MCF 10A (cell line): ENCODE measurements around the gene BNIPL. TPM values are rescaled to one million over a fixed set of nuclear protein-coding genes. Genes with fewer than 3 reads are reported as not detected.
A peak's percentile ranks its signal among the peaks of the same experiment; 100 is the strongest.

Source experiments
- BruUV-seq: library from RNA; stranded (reverse); fragments of 400-500 nt; replicated peaks from 2 replicates; lab custom pipeline; 2021; lab: Mats Ljungman, UMichigan
- CTCF ChIA-PET: fragments of 300-600 bp; sonication (Branson Sonifier 250); formaldehyde crosslinking; extraction: SDS; loops from one replicate; lab custom pipeline; 2021; ENCODE audit warnings: antibody characterized with exemption, inconsistent platforms; lab: Yijun Ruan, JAX
- POLR2A ChIA-PET: fragments of 300-600, 350-650 bp; sonication (Branson Sonifier 250); formaldehyde crosslinking; extraction: SDS; loops from one replicate; lab custom pipeline; 2020; ENCODE audit warnings: antibody characterized with exemption, inconsistent platforms; lab: Yijun Ruan, JAX
- DNase-seq: peaks from one replicate; pipeline ENCODE4 v3.0.0-alpha.2; 2018; ENCODE audit not compliant: unreplicated experiment
- H3K27ac Mint-ChIP-seq: one replicate; pipeline ENCODE4 v1.8.0; 2022; ENCODE audit warnings: mild to moderate bottlenecking, low read depth, mixed read lengths; ENCODE audit not compliant: unreplicated experiment
- H3K27me3 Mint-ChIP-seq: one replicate; pipeline ENCODE4 v1.8.0; 2022; ENCODE audit warnings: mixed read lengths; ENCODE audit not compliant: insufficient read depth, unreplicated experiment
- H3K36me3 Mint-ChIP-seq: one replicate; pipeline ENCODE4 v1.8.0; 2022; ENCODE audit warnings: mild to moderate bottlenecking, moderate library complexity, mixed read lengths; ENCODE audit not compliant: insufficient read depth, unreplicated experiment
- H3K4me1 Mint-ChIP-seq: one replicate; pipeline ENCODE4 v1.8.0; 2022; ENCODE audit warnings: mixed read lengths; ENCODE audit not compliant: insufficient read depth, unreplicated experiment
- H3K4me3 Mint-ChIP-seq: one replicate; pipeline ENCODE4 v1.8.0; 2022; ENCODE audit warnings: mild to moderate bottlenecking, moderate library complexity, mixed read lengths; ENCODE audit not compliant: unreplicated experiment
- H3K9me3 Mint-ChIP-seq: one replicate; pipeline ENCODE4 v1.8.0; 2022; ENCODE audit warnings: mixed read lengths; ENCODE audit not compliant: unreplicated experiment
- CTCF ChIP-seq: fragments of 200-600 bp; IDR thresholded peaks from one replicate; pipeline ENCODE4 v1.8.0; 2022; ENCODE audit warnings: antibody characterized with exemption, mild to moderate bottlenecking; ENCODE audit not compliant: unreplicated experiment
- intact Hi-C: fragments of 100-400 bp; cut with micrococcal nuclease; formaldehyde crosslinking; loops from 2 replicates; pipeline ENCODE4 v1.14.1; 2022
- total RNA-seq: library from RNA; stranded (reverse); gene quantifications from 2 replicates; pipeline ENCODE4 v1.2.3, GENCODE V29; 2022

BNIPL gene
- total RNA-seq, 1 experiment from 2014 or later = 1.2 TPM

- no peaks in the 10 kb centered on the region for H3K27me3 Mint-ChIP-seq
- no peak overlapping the region for H3K27ac Mint-ChIP-seq
- H3K9me3 Mint-ChIP-seq = no peaks in the 10 kb centered on the region
- TF ChIP-seq CTCF = no peak
- no peak overlapping the region for H3K4me3 Mint-ChIP-seq
- no TSS peak for BruUV-seq
- H3K36me3 Mint-ChIP-seq = peaks cover 13% of the 10 kb centered on the region
- peaks cover 5% of the 10 kb centered on the region for H3K4me1 Mint-ChIP-seq
- ChIA-PET POLR2A (interaction anchor here (0.6 to 9.7 kb wide), 3 partner anchors 16 to 80 kb away, joined by 3 to 90 read pairs (median 3); partner anchors contain the start of genes CDC42SE1 and MLLT11), CTCF (interaction anchor here (0.6 to 4.4 kb wide), 7 partner anchors 11 to 133 kb away, joined by 3 to 22 read pairs (median 3); partner anchors contain the start of gene TMOD4)
- intact Hi-C loops = no loop called here
- DNase-seq = no peak
Observed at GRCh38 chr1:151043163-151043562, 6.8 kb downstream of the BNIPL start.

GRCh38 chr1:151047591-151047924 lies 11.2 kb downstream of the BNIPL start, which contains the start of gene C1orf56:
C1orf56 (plus strand) TSS chr1:151047751; CDS start chr1:151047848, 97 bp downstream.
- no peak for TF ChIP-seq CTCF
- no peaks in the 10 kb centered on the region for H3K9me3 Mint-ChIP-seq
- peaks cover 21% of the 10 kb centered on the region for H3K4me1 Mint-ChIP-seq
- BruUV-seq = no TSS peak
- intact Hi-C loops = no loop called here
- no peaks in the 10 kb centered on the region for H3K27me3 Mint-ChIP-seq
- peak; percentile 61 for DNase-seq
- peak within 1 kb of the TSS; percentile 85 for H3K4me3 Mint-ChIP-seq
- H3K36me3 Mint-ChIP-seq = peaks cover 30% of the 10 kb centered on the region
- CTCF ChIA-PET = interaction anchor here (0.6 to 2.5 kb wide), 12 partner anchors 8 to 123 kb away, joined by 3 to 17 read pairs (median 4); no protein-coding TSS in a partner anchor
- peak within 1 kb of the TSS; percentile 79 for H3K27ac Mint-ChIP-seq
- POLR2A ChIA-PET = interaction anchor here (0.6 to 9.7 kb wide), 18 partner anchors 9 to 813 kb away, joined by 3 to 90 read pairs (median 4); partner anchors contain the start of genes CDC42SE1, LYSMD1, MINDY1 and MLLT11

DNA sequence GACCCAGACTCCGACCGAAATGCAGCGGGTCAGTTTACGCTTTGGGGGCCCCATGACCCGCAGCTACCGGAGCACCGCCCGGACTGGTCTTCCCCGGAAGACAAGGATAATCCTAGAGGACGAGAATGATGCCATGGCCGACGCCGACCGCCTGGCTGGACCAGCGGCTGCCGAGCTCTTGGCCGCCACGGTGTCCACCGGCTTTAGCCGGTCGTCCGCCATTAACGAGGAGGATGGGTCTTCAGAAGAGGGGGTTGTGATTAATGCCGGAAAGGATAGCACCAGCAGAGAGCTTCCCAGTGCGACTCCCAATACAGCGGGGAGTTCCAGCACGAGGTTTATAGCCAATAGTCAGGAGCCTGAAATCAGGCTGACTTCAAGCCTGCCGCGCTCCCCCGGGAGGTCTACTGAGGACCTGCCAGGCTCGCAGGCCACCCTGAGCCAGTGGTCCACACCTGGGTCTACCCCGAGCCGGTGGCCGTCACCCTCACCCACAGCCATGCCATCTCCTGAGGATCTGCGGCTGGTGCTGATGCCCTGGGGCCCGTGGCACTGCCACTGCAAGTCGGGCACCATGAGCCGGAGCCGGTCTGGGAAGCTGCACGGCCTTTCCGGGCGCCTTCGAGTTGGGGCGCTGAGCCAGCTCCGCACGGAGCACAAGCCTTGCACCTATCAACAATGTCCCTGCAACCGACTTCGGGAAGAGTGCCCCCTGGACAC lies 11.7 kb downstream of the BNIPL start:
- Mint-ChIP-seq H3K27ac (peak overlapping the region; percentile 79), H3K36me3 (peaks cover 35% of the 10 kb centered on the region), H3K27me3 (no peaks in the 10 kb centered on the region), H3K4me3 (peak overlapping the region; percentile 85), H3K4me1 (peaks cover 21% of the 10 kb centered on the region), H3K9me3 (no peaks in the 10 kb centered on the region)
- TSS peak; percentile 70 for BruUV-seq
- intact Hi-C loops = no loop called here
- DNase-seq = peak; percentile 79
- POLR2A ChIA-PET = interaction anchor here (0.6 to 9.7 kb wide), 17 partner anchors 10 to 710 kb away, joined by 3 to 90 read pairs (median 4); partner anchors contain the start of genes CDC42SE1, LYSMD1, MINDY1 and MLLT11
- TF ChIP-seq CTCF = no peak
- CTCF ChIA-PET = interaction anchor here (0.5 to 2.5 kb wide), 12 partner anchors 9 to 131 kb away, joined by 3 to 17 read pairs (median 4); no protein-coding TSS in a partner anchor

- peak overlapping the region; percentile 85 for H3K4me3 Mint-ChIP-seq
- no peak for DNase-seq
- CTCF ChIA-PET = interaction anchor here (0.6 to 2.5 kb wide), 6 partner anchors 9 to 24 kb away, joined by 3 to 17 read pairs (median 4); no protein-coding TSS in a partner anchor
- H3K9me3 Mint-ChIP-seq = no peaks in the 10 kb centered on the region
- intact Hi-C loops = no loop called here
- H3K36me3 Mint-ChIP-seq = peaks cover 40% of the 10 kb centered on the region
- peak overlapping the region; percentile 79 for H3K27ac Mint-ChIP-seq
- peak; percentile 36 for TF ChIP-seq CTCF
- POLR2A ChIA-PET = interaction anchor here (0.6 to 9.7 kb wide), 10 partner anchors 10 to 567 kb away, joined by 3 to 90 read pairs (median 8); partner anchors contain the start of genes CDC42SE1, LYSMD1, MINDY1 and MLLT11
- H3K27me3 Mint-ChIP-seq = no peaks in the 10 kb centered on the region
- peaks cover 21% of the 10 kb centered on the region for H3K4me1 Mint-ChIP-seq
- BruUV-seq = no TSS peak
Observed at GRCh38 chr1:151048645-151049032, 12.3 kb downstream of the BNIPL start.
